HCT116 (cell line): ENCODE data around the gene GAREM2. TPM values are rescaled to one million over a fixed set of nuclear protein-coding genes. Genes with fewer than 3 reads are reported as not detected.

Experiments
- ATAC-seq: fragments of 200-7000 bp; cut with Tn5 transposase; 2 replicates; pipeline ENCODE4 v1.9.1; 2020; ENCODE audit warnings: mild to moderate bottlenecking, moderate library complexity
- BruUV-seq: library from RNA; stranded (reverse); fragments of 400-500 nt; replicated peaks from 2 replicates; lab custom pipeline; 2021; lab: Mats Ljungman, UMichigan
- CTCF ChIA-PET: fragments of 300-600 bp; sonication (Branson Sonifier 250); formaldehyde crosslinking; loops from one replicate; lab custom pipeline; 2021; ENCODE audit warnings: antibody characterized with exemption; lab: Charles Lee
- POLR2A ChIA-PET: fragments of 300-600, 350-600 bp; sonication (Branson Sonifier 250); formaldehyde crosslinking; loops from one replicate; lab custom pipeline; 2021; ENCODE audit warnings: antibody characterized with exemption; lab: Charles Lee
- RAD21 ChIA-PET, 2 experiments: fragments of 300-600 bp; sonication (Branson Sonifier 250); formaldehyde crosslinking; loops; one replicate each; lab custom pipeline; 2023; ENCODE audit warnings: low total read pairs in 2 of 2; ENCODE audit not compliant: uncharacterized antibody in 2 of 2, unreplicated experiment in 2 of 2, low non-redundant PET in 1 of 2; lab: Charles Lee
- DNase-seq: peaks from one replicate; pipeline ENCODE4 v3.0.0-alpha.2; 2010; ENCODE audit warnings: low read depth, low spot score
- H2AFZ ChIP-seq: fragments of 200-600 bp; shearing (Covaris generic), sonication (generic); 2 replicates; pipeline ENCODE4 v1.6.1; 2017; ENCODE audit warnings: low read depth, mixed run types, mixed read lengths, antibody characterized with exemption, low read length; ENCODE audit not compliant: poor library complexity, severe bottlenecking
- H3K27ac ChIP-seq: 2 replicates; pipeline ENCODE4 v1.5.1; 2012; ENCODE audit warnings: low read depth, low read length
- H3K27me3 ChIP-seq: fragments of 200-600 bp; sonication (generic); 2 replicates; pipeline ENCODE4 v1.6.1; 2016; ENCODE audit warnings: mixed run types, low read length, mixed read lengths; ENCODE audit not compliant: insufficient read depth
- H3K36me3 ChIP-seq, 2 experiments: fragments of 200-500 bp in 1 of 2; fragments of 200-600 bp in 1 of 2; sonication (Bioruptor generic) in 1 of 2; sonication (generic) in 1 of 2; 2 replicates each; pipeline versions ENCODE4 v1.5.1 to v1.6.1; 2014 to 2016; ENCODE audit warnings: low read length in 2 of 2, inconsistent platforms in 1 of 2, mixed read lengths in 1 of 2, mixed run types in 1 of 2; ENCODE audit not compliant: insufficient read depth in 2 of 2, control insufficient read depth in 1 of 2
- H3K4me1 ChIP-seq, 2 experiments: fragments of 200-600 bp in 1 of 2; sonication (generic) in 1 of 2; 2 replicates each; pipeline versions ENCODE4 v1.5.1 to v1.6.1; 2012 to 2017; ENCODE audit warnings: low read length in 2 of 2, inconsistent platforms in 1 of 2, mild to moderate bottlenecking in 1 of 2, mixed read lengths in 1 of 2, mixed run types in 1 of 2, moderate library complexity in 1 of 2; ENCODE audit not compliant: insufficient read depth in 2 of 2, control insufficient read depth in 1 of 2
- H3K4me2 ChIP-seq: fragments of 200-600 bp; sonication (generic); 2 replicates; pipeline ENCODE4 v1.6.1; 2017; ENCODE audit warnings: mixed run types, low read length, mixed read lengths
- H3K4me3 ChIP-seq, 2 experiments: fragments of 200-600 bp in 1 of 2; sonication (generic) in 1 of 2; replicated peaks in 1 of 2; 2 replicates each; pipeline ENCODE4 v1.5.1; 2011 to 2016; ENCODE audit warnings: low read length in 2 of 2, control low read depth in 1 of 2, low read depth in 1 of 2, mild to moderate bottlenecking in 1 of 2, mixed read lengths in 1 of 2, mixed run types in 1 of 2
- H3K79me2 ChIP-seq: fragments of 200-600 bp; sonication (generic); 2 replicates; pipeline ENCODE4 v1.6.1; 2017; ENCODE audit warnings: mild to moderate bottlenecking, mixed run types, low read length, moderate library complexity, mixed read lengths; ENCODE audit not compliant: insufficient read depth
- H3K9ac ChIP-seq: fragments of 200-600 bp; sonication (generic); 2 replicates; pipeline ENCODE4 v1.6.1; 2016; ENCODE audit warnings: low read length, mixed read lengths
- H3K9me2 ChIP-seq: fragments of 200-600 bp; sonication (generic), shearing (Covaris generic); 2 replicates; pipeline ENCODE4 v1.6.1; 2017; ENCODE audit warnings: mixed run types, mild to moderate bottlenecking, moderate library complexity; ENCODE audit not compliant: insufficient read depth
- H3K9me3 ChIP-seq, 2 experiments: fragments of 200-500 bp in 1 of 2; fragments of 200-600 bp in 1 of 2; sonication (Bioruptor generic) in 1 of 2; sonication (generic) in 1 of 2; 2 replicates each; pipeline ENCODE4 v1.6.1; 2014 to 2017; ENCODE audit warnings: low read length in 2 of 2, mixed read lengths in 2 of 2, inconsistent platforms in 1 of 2, low read depth in 1 of 2, mild to moderate bottlenecking in 1 of 2, mixed run types in 1 of 2, moderate library complexity in 1 of 2; ENCODE audit not compliant: control insufficient read depth in 1 of 2, insufficient read depth in 1 of 2
- H4K20me1 ChIP-seq: fragments of 200-600 bp; sonication (generic), shearing (Covaris generic); 2 replicates; pipeline ENCODE4 v1.6.1; 2017; ENCODE audit warnings: mixed run types, mild to moderate bottlenecking, moderate library complexity; ENCODE audit not compliant: insufficient read depth
- ELF1 ChIP-seq: IDR thresholded peaks from 2 replicates; pipeline ENCODE4 v1.6.1; 2012; ENCODE audit warnings: low read depth, borderline replicate concordance
- FOSL1 ChIP-seq: IDR thresholded peaks from 2 replicates; pipeline ENCODE4 v1.6.1; 2012; ENCODE audit warnings: low read depth
- MAX ChIP-seq: IDR thresholded peaks from 2 replicates; pipeline ENCODE4 v1.6.1; 2012
- POLR2AphosphoS5 ChIP-seq: IDR thresholded peaks from 2 replicates; pipeline ENCODE4 v1.6.1; 2011; ENCODE audit warnings: mild to moderate bottlenecking, low read depth, low read length, moderate library complexity
- SP1 ChIP-seq: IDR thresholded peaks from 2 replicates; pipeline ENCODE4 v1.6.1; 2012; ENCODE audit warnings: low read depth
- SRF ChIP-seq: IDR thresholded peaks from 2 replicates; pipeline ENCODE4 v1.6.1; 2012; ENCODE audit warnings: low read depth
- ZFX ChIP-seq: fragments of 450-650 bp; IDR thresholded peaks from 2 replicates; pipeline ENCODE4 v1.6.1; 2017
- intact Hi-C: fragments of 100-400 bp; cut with micrococcal nuclease; formaldehyde crosslinking; loops from 2 replicates; pipeline ENCODE4 v1.10.0; 2022
- total RNA-seq: library from RNA; stranded (reverse); gene quantifications from one replicate; pipeline ENCODE4 v1.2.1, GENCODE V29; 2021; ENCODE audit not compliant: unreplicated experiment

The GAREM2 gene
- total RNA-seq, 1 experiment from 2014 or later: 13.3 TPM

GRCh38 chr2:26178246-26178645 lies 5.4 kb downstream of the GAREM2 start:
- no peak for DNase-seq
- no peaks in the 10 kb centered on the region for H3K9me2 ChIP-seq
- ChIA-PET CTCF (no interaction called here), POLR2A (no interaction called here), RAD21 (no interaction called here)
- intact Hi-C loops: no loop called here
- no peaks in the 10 kb centered on the region for H3K36me3 ChIP-seq
- no peak overlapping the region for H3K9ac ChIP-seq
- H3K79me2 ChIP-seq: peaks cover 6% of the 10 kb centered on the region; the same call in 1 of the 2 replicates
- ATAC-seq: no peak
- no peak for TF ChIP-seq FOSL1
- TF ChIP-seq SRF: no peak
- TF ChIP-seq MAX: no peak
- no peak for TF ChIP-seq POLR2AphosphoS5
- no peak for TF ChIP-seq SP1
- H3K9me3 ChIP-seq: no peaks in the 10 kb centered on the region
- no peak overlapping the region for H3K4me2 ChIP-seq
- H2AFZ ChIP-seq: no peak overlapping the region
- H3K27me3 ChIP-seq: no peaks in the 10 kb centered on the region
- H3K27ac ChIP-seq: no peak overlapping the region
- no peaks in the 10 kb centered on the region for H4K20me1 ChIP-seq
- H3K4me3 ChIP-seq: no peak overlapping the region
- BruUV-seq: no TSS peak
- H3K4me1 ChIP-seq: peaks cover 0 to 6% of the 10 kb centered on the region in 2 experiments; a peak in 1 of 4 replicates

GRCh38 chr2:26178746-26179436 lies 6.0 kb downstream of the GAREM2 start:
- Histone ChIP-seq H3K4me2 (no peak overlapping the region), H3K4me1 (peaks cover 0 to 3% of the 10 kb centered on the region in 2 experiments; a peak in 1 of 4 replicates), H3K9ac (no peak overlapping the region), H3K27ac (no peak overlapping the region), H3K9me3 (no peaks in the 10 kb centered on the region), H3K79me2 (peaks cover 6% of the 10 kb centered on the region; the same call in 1 of the 2 replicates), H4K20me1 (no peaks in the 10 kb centered on the region), H3K4me3 (no peak overlapping the region), H2AFZ (no peak overlapping the region), H3K27me3 (no peaks in the 10 kb centered on the region), H3K9me2 (no peaks in the 10 kb centered on the region), H3K36me3 (no peaks in the 10 kb centered on the region)
- ATAC-seq: no peak
- ChIA-PET CTCF (no interaction called here), RAD21 (no interaction called here), POLR2A (no interaction called here)
- BruUV-seq: no TSS peak
- TF ChIP-seq ELF1: no peak
- TF ChIP-seq ZFX: no peak
- intact Hi-C loops: no loop called here
- no peak for DNase-seq
